Activated CD8-positive, alpha-beta memory T cell treated with anti-CD3 and anti-CD28 coated beads for 36 hours (primary cell): Measurements from ENCODE around the gene VDAC2. TPM values are rescaled to one million over a fixed set of nuclear protein-coding genes. Genes with fewer than 3 reads are reported as not detected.
"Not testable (repeated sequence)": the region's sequence is repeated elsewhere in the genome, so short reads cannot be mapped to it uniquely, and the experiment has no call there.

ENCODE experiments used
- CTCF ChIA-PET: fragments of 350-600 bp; sonication (Branson Sonifier 250); formaldehyde crosslinking; loops from one replicate; lab custom pipeline; 2021; ENCODE audit warnings: antibody characterized with exemption; lab: Charles Lee
- POLR2A ChIA-PET: fragments of 350-600 bp; sonication (Branson Sonifier 250); formaldehyde crosslinking; loops from one replicate; lab custom pipeline; 2021; ENCODE audit warnings: antibody characterized with exemption; lab: Charles Lee
- total RNA-seq, 2 experiments: library from RNA; stranded (reverse); gene quantifications; one replicate each; pipeline ENCODE4 v1.2.3, GENCODE V29; 2021

The VDAC2 gene
- total RNA-seq, 2 experiments from 2014 or later = 263 to 274 TPM

DNA sequence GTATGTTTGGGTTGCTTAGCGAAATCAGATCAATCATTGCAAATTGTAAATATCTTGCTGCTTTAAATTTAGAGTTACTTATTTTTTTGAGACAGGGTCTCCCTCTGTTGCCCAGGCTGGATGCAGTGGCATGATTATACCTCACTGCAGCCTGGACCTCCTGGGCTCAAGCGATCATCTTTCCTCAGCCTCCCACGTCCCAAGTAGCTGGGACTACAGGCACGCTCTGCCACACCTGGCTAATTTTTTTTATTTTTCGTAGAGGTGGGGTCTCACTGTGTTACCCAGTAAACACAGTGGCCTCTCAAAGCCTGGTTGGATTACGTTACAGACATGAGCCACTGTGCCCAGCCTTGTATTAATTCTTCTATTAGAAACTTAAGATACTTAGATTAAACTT is 1.7 kb downstream of the VDAC2 start:
- POLR2A ChIA-PET = interaction anchor here (0.9 to 3.8 kb wide), 5 partner anchors 12 to 25 kb away, joined by 3 to 39 read pairs (median 12); partner anchors contain the start of gene COMTD1
- CTCF ChIA-PET = interaction anchor here (0.9 to 4.9 kb wide), 3 partner anchors 19 to 24 kb away, joined by 3 to 35 read pairs (median 4); partner anchors contain the start of gene COMTD1

DNA sequence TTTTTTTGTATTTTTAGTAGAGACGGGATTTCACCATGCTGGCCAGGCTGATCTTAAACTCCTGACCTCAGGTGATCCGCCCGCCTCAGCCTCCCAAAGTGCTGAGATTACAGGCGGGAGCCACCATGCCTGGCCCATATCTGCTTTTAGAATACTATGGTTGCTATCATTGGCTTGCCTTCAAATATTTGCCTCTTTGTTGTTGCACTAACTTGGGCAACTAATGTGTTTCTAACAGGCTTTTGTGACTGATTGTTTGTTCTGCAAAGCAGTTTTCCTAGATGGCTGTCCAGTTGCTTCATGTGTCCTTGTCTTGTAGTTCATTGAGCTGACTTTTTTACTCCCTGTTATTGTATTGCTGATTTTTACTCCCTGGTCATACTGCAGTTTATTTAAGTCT is 9.7 kb downstream of the VDAC2 start:
- ChIA-PET CTCF (no interaction called here), POLR2A (no interaction called here)

- CTCF ChIA-PET, POLR2A ChIA-PET: not testable (repeated sequence)
These were observed 10.9 kb downstream of the VDAC2 start for GRCh38 chr10:75221492-75221891.

DNA sequence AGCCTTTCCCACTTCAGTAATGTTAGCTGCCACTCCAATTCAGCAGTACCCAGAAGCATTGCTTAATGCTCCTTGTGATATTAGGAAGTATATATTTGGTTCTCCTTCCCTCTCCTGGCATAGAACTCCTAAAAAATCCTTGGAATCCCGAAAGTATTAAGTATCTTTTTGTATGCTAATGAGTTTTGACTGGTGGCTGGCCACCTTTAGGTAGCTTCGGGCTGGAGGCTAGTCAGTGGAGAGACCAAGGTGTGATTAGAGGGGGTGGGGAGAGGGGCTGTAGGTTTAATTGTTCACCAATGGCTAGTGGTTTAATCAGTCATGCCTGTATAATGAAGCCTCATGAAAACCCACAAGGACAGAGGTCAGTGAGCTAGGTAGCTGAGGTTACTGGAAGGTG is 12.9 kb downstream of the VDAC2 start:
- CTCF ChIA-PET = no interaction called here

GRCh38 chr10:75226095-75226494 is 15.5 kb downstream of the VDAC2 start:
- ChIA-PET CTCF (interaction anchor here (1.3 to 1.8 kb wide), 3 partner anchors 9 to 38 kb away, joined by 3 to 4 read pairs (median 3); partner anchors contain the start of gene COMTD1), POLR2A (interaction anchor here (2.9 kb wide), 1 partner anchor 15 kb away, joined by 20 read pairs; the partner anchor contains the start of gene VDAC2)

More for the DNA sequence above, 12.9 kb downstream of the VDAC2 start:
- POLR2A ChIA-PET = interaction anchor here (0.6 to 1.9 kb wide), 2 partner anchors 11 to 14 kb away, joined by 3 to 15 read pairs; partner anchors contain the start of gene VDAC2

DNA sequence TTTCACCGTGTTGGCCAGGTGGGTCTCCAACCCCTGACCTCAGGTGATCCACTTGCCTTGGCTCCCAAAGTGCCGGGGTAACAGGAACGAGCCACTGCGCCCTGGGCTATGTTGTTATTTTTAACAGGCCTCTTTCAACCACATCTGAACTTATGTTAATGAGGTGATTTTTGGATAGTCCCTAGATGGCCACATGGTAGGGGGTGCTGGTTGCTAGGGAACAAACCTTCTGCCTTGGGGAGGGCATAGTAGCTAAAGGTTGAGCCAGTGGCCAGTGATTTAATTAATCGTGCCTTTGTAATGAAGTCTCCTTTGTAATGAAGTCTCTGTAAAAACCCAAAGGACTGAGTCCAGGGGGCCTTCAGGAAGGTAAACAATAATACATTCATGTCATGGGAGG is 16.1 kb downstream of the VDAC2 start:
- ChIA-PET CTCF (interaction anchor here (1.7 to 1.8 kb wide), 2 partner anchors 9 to 38 kb away, joined by 3 to 4 read pairs; partner anchors contain the start of gene COMTD1), POLR2A (interaction anchor here (0.5 to 2.9 kb wide), 2 partner anchors 15 to 39 kb away, joined by 5 to 20 read pairs; partner anchors contain the start of gene VDAC2)

DNA sequence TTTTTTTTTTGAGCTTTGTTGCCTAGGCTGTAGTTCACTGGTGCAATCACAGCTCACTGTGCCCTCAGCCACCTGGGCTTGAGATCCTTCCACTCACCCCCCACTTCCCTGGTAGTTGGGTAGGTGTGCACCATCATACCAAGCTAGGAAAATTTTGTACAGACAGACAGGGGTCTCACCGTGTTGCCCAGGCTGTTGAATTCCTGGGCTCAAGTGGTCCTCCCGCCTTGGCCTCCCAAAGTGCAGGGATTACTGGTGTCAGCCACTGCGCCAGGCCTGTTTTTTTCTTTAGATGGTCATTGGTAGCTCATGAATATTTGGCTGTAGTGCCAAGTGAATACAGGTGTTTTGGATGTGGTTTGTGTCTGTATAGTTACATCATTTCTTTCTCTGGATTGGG is 17.7 kb downstream of the VDAC2 start:
- ChIA-PET POLR2A (interaction anchor here (0.7 kb wide), 1 partner anchor 827 kb away, joined by 3 read pairs; no protein-coding TSS in a partner anchor), CTCF (interaction anchor here (1.1 kb wide), 2 partner anchors 17 to 40 kb away, joined by 3 to 4 read pairs; no protein-coding TSS in a partner anchor)

- ChIA-PET CTCF (interaction anchor here (1.1 kb wide), 1 partner anchor 41 kb away, joined by 3 read pairs; no protein-coding TSS in a partner anchor), POLR2A (interaction anchor here (0.7 kb wide), 1 partner anchor 828 kb away, joined by 3 read pairs; no protein-coding TSS in a partner anchor)
These were observed 18.2 kb downstream of the VDAC2 start for GRCh38 chr10:75228834-75229233.

DNA sequence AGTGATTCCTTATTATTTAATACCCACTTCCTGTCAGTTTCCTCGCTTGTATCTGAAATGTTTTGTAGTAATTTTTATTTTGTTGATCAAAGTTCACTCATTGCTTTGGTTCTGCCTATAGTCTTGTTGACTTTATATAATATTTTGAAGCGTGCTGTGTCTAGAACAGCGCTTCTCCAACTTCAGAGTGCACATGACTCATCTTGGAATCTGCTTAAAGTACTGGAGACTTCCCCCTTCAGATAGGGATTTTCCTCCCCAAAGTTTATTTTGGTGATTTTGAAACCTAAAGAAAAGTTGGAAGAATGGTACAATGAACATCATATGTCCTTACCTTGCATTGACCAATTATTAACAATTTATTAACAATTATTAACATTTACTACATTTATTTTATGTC is 19.4 kb downstream of the VDAC2 start:
- CTCF ChIA-PET = interaction anchor here (0.6 to 1.7 kb wide), 4 partner anchors 19 to 823 kb away, joined by 4 to 16 read pairs (median 8); partner anchors contain the start of gene VDAC2
- POLR2A ChIA-PET = interaction anchor here (0.8 to 1.5 kb wide), 3 partner anchors 19 to 119 kb away, joined by 3 to 12 read pairs (median 3); partner anchors contain the start of genes SAMD8 and VDAC2

GRCh38 chr10:75230600-75231038 is 20.0 kb downstream of the VDAC2 start:
- CTCF ChIA-PET = interaction anchor here (1.0 to 1.7 kb wide), 4 partner anchors 18 to 43 kb away, joined by 4 to 16 read pairs (median 8); partner anchors contain the start of gene VDAC2
- POLR2A ChIA-PET = interaction anchor here (0.8 to 1.5 kb wide), 3 partner anchors 20 to 119 kb away, joined by 3 to 12 read pairs (median 3); partner anchors contain the start of genes SAMD8 and VDAC2

DNA sequence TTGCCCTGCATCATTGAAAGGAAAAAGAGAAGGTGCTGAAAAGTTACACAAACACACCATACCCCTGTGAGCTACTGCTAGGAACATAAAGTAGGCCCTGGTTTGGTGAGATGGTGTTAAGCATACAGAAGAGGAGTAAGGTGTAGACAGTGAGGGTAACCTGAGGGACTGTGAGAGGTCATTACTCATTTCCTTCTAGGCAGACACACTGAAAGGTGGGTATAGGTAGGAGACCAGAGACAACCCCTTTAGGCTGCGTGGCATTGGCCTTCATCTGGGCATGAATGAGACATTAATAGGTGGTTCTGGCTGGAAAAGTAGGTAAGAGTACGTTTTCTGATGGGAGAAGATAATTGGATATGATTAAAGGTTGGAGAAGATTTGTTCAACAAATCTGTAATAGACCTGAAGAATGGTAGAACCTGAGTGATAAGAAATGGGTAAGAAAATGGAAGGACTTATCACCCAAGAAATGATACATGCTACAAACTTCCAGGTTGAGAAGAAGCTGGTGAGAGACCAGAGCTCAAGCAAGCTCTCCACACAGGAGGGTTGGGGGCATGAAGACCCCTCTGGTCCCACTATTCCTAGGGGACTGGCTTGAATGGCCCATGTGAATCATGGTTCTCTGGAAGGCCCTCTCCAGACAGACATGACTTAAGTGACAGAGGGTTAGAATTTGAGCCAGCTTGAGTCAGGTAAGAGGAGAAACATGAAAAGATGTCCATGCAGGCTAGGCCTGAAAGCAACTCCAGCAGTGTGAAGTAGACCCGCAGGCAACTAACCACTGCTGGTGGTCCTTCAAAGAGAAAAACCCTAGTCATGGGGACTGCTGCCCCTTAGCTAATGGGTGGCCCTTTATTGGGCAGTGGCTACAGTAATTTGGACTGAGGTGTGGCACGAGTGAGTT is 21.3 kb downstream of the VDAC2 start:
- CTCF ChIA-PET = interaction anchor here (1.7 to 6.2 kb wide), 3 partner anchors 20 to 44 kb away, joined by 5 to 35 read pairs (median 11); partner anchors contain the start of gene VDAC2
- POLR2A ChIA-PET = interaction anchor here (0.6 to 4.5 kb wide), 3 partner anchors 21 to 1081 kb away, joined by 3 to 39 read pairs (median 3); partner anchors contain the start of genes ADK, AP3M1, SAMD8 and VDAC2

DNA sequence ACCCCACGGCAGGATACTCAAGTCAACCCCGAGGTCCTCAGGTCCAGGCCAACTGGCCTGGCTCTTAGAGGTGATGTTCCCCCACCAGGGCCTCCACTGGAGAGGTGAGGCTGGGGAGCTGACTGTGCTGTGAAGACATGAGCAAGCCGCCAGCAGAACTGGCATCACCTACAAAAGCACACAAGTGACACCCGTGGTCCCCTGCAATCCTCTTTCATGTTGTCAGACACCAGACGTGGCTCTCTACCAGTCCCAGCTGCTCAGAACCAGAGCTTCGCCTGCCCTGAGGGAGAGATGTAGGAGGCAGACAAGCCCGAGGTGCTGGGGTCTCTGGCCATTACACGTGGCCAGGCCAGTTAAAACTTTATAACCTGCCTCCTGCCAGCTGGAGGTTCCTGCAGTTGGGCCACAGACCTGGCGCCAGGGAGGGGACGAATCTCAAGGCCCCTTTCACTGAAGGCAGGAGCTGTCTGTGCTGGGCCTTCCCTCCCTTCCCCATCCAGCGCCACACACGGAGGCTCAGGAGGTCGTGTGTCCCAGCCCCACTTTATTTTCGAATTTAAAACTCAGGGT is 22.9 kb downstream of the VDAC2 start:
- ChIA-PET POLR2A (interaction anchor here (0.6 to 4.5 kb wide), 2 partner anchors 23 to 1095 kb away, joined by 5 to 39 read pairs; partner anchors contain the start of gene VDAC2), CTCF (interaction anchor here (1.1 to 6.2 kb wide), 4 partner anchors 22 to 122 kb away, joined by 3 to 35 read pairs (median 7); partner anchors contain the start of genes SAMD8 and VDAC2)

- ChIA-PET POLR2A (interaction anchor here (0.5 to 4.5 kb wide), 4 partner anchors 12 to 123 kb away, joined by 3 to 39 read pairs (median 6); partner anchors contain the start of genes SAMD8 and VDAC2), CTCF (interaction anchor here (0.8 to 6.2 kb wide), 6 partner anchors 23 to 313 kb away, joined by 3 to 35 read pairs (median 7); partner anchors contain the start of genes SAMD8 and VDAC2)
These were observed 23.6 kb downstream of the VDAC2 start for GRCh38 chr10:75234017-75234682.

GRCh38 chr10:75234683-75235374 is 24.2 kb downstream of the VDAC2 start:
- ChIA-PET CTCF (interaction anchor here (0.8 to 6.2 kb wide), 7 partner anchors 18 to 314 kb away, joined by 3 to 35 read pairs (median 4); partner anchors contain the start of genes SAMD8 and VDAC2), POLR2A (interaction anchor here (0.5 to 4.5 kb wide), 4 partner anchors 12 to 123 kb away, joined by 3 to 39 read pairs (median 6); partner anchors contain the start of genes SAMD8 and VDAC2)

DNA sequence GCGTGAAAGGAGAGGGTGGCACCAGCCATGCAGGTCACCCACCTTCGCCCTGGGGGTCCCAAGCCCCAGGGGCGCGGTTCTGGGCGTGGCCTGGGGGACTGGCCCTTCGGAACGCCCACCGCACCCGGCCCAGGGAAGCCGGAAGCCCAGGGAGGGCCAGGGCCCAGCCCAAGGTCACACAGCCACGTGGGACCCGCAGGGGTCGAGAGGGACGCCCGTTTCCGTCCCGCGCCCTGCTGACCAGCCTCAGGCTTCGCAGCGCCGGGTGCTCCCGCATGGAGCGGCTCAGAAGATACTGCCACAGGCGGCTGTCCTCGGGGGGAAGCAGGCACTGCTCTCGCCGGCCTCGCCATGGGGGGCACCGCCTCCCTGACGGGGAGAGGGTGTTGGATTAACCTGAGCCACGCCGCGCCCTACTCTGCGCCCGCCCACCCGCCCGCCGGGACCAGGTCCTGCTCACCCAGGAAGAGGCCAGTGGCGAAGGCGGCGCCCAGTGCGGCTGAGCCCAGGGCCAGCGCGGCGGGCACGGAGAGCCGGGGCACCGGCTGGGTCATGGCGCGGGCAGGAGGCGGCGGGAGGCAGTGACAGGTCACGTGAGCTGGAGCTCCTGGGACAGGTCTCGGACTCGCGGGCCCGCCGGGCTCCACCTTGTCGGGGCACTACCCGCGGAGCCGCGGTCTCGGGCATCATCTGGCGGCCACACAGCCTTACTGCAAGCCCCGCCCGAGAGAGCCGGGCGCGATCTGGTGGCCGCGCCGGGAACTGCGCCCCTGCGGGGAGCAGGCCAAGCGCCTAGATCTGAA is 25.0 kb downstream of the VDAC2 start, which contains the start of gene COMTD1:
TSS of gene COMTD1 (minus strand) at position 583 of the 803 bp plus-strand sequence. CDS start at position 554, 29 bp downstream.
- ChIA-PET POLR2A (interaction anchor here (1.0 to 4.5 kb wide), 3 partner anchors 25 to 124 kb away, joined by 8 to 39 read pairs (median 17); partner anchors contain the start of genes SAMD8 and VDAC2), CTCF (interaction anchor here (0.5 to 6.2 kb wide), 16 partner anchors 9 to 1385 kb away, joined by 3 to 35 read pairs (median 4); partner anchors contain the start of genes SAMD8 and VDAC2)
